ENCODE results near the gene CANT1. TPM values are rescaled to one million over a fixed set of nuclear protein-coding genes. Genes with fewer than 3 reads are reported as not detected.

The CANT1 gene
- total and polyA plus RNA-seq, 2 of the 13 experiments (the other 11 are each of a cell fraction or from before 2014, with no cell fraction given), result 34.1 to 42.1 TPM

DNA sequence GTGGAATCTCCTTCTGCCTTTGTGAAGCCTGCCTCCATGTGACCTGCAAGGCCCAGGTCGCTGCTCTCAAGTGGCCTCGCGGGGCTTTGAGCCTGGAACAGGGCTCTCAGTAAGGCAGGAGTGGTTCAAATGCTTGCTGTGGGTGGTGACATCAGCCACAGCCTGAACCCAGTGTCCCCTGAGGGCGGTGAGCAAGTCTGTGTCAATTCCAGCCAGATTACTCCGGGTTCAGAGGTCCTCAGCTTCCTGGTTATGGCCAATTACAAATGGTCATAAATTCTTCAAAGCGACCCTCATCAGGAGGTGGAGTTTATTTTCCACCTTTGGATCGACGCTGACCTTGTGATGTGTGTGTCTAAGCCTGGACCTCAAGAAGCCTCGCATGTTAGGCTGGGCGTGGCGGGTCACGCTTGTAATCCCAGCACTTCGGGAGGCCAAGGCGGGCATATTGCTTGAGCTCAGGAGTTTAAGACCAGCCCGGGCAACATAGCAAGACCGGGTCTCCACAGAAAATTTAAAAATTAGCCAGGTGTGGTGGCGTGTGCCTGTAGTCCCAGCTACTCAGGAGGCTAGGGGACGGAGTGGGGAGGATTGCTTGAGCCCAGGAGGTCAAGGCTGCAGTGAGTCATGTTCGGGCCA, 47.1 kb downstream of the CANT1 start (continued):
- TF ChIP-seq, protein P1, sequence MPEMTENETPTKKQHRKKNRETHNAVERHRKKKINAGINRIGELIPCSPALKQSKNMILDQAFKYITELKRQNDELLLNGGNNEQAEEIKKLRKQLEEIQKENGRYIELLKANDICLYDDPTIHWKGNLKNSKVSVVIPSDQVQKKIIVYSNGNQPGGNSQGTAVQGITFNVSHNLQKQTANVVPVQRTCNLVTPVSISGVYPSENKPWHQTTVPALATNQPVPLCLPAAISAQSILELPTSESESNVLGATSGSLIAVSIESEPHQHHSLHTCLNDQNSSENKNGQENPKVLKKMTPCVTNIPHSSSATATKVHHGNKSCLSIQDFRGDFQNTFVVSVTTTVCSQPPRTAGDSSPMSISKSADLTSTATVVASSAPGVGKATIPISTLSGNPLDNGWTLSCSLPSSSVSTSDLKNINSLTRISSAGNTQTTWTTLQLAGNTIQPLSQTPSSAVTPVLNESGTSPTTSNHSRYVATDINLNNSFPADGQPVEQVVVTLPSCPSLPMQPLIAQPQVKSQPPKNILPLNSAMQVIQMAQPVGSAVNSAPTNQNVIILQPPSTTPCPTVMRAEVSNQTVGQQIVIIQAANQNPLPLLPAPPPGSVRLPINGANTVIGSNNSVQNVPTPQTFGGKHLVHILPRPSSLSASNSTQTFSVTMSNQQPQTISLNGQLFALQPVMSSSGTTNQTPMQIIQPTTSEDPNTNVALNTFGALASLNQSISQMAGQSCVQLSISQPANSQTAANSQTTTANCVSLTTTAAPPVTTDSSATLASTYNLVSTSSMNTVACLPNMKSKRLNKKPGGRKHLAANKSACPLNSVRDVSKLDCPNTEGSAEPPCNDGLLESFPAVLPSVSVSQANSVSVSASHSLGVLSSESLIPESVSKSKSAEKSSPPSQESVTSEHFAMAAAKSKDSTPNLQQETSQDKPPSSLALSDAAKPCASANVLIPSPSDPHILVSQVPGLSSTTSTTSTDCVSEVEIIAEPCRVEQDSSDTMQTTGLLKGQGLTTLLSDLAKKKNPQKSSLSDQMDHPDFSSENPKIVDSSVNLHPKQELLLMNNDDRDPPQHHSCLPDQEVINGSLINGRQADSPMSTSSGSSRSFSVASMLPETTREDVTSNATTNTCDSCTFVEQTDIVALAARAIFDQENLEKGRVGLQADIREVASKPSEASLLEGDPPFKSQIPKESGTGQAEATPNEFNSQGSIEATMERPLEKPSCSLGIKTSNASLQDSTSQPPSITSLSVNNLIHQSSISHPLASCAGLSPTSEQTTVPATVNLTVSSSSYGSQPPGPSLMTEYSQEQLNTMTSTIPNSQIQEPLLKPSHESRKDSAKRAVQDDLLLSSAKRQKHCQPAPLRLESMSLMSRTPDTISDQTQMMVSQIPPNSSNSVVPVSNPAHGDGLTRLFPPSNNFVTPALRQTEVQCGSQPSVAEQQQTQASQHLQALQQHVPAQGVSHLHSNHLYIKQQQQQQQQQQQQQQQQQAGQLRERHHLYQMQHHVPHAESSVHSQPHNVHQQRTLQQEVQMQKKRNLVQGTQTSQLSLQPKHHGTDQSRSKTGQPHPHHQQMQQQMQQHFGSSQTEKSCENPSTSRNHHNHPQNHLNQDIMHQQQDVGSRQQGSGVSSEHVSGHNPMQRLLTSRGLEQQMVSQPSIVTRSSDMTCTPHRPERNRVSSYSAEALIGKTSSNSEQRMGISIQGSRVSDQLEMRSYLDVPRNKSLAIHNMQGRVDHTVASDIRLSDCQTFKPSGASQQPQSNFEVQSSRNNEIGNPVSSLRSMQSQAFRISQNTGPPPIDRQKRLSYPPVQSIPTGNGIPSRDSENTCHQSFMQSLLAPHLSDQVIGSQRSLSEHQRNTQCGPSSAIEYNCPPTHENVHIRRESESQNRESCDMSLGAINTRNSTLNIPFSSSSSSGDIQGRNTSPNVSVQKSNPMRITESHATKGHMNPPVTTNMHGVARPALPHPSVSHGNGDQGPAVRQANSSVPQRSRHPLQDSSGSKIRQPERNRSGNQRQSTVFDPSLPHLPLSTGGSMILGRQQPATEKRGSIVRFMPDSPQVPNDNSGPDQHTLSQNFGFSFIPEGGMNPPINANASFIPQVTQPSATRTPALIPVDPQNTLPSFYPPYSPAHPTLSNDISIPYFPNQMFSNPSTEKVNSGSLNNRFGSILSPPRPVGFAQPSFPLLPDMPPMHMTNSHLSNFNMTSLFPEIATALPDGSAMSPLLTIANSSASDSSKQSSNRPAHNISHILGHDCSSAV (CRISPR knock-in tag; IDR thresholded peaks at IDR 0.05; ENCODE audit: borderline replicate concordance), result no peak
- TF ChIP-seq, protein P2, sequence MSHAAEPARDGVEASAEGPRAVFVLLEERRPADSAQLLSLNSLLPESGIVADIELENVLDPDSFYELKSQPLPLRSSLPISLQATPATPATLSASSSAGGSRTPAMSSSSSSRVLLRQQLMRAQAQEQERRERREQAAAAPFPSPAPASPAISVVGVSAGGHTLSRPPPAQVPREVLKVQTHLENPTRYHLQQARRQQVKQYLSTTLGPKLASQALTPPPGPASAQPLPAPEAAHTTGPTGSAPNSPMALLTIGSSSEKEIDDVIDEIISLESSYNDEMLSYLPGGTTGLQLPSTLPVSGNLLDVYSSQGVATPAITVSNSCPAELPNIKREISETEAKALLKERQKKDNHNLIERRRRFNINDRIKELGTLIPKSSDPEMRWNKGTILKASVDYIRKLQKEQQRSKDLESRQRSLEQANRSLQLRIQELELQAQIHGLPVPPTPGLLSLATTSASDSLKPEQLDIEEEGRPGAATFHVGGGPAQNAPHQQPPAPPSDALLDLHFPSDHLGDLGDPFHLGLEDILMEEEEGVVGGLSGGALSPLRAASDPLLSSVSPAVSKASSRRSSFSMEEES (CRISPR knock-in tag; IDR thresholded peaks at IDR 0.05), result peak; percentile 82
- no peak for TF ChIP-seq ZNF569 (CRISPR knock-in tag; IDR thresholded peaks at IDR 0.05; ENCODE audit: borderline replicate concordance)
- TF ChIP-seq ZNF883 (CRISPR knock-in tag; IDR thresholded peaks at IDR 0.05; ENCODE audit: not compliant biosample characterization), result peak; percentile 38
- TF ChIP-seq KDM6A (CRISPR knock-in tag; IDR thresholded peaks at IDR 0.05; ENCODE audit: low read depth), result peak; percentile 79
- peak; percentile 96 for TF ChIP-seq ZNF343 (CRISPR knock-in tag; IDR thresholded peaks at IDR 0.05)
- TF ChIP-seq, protein P3, sequence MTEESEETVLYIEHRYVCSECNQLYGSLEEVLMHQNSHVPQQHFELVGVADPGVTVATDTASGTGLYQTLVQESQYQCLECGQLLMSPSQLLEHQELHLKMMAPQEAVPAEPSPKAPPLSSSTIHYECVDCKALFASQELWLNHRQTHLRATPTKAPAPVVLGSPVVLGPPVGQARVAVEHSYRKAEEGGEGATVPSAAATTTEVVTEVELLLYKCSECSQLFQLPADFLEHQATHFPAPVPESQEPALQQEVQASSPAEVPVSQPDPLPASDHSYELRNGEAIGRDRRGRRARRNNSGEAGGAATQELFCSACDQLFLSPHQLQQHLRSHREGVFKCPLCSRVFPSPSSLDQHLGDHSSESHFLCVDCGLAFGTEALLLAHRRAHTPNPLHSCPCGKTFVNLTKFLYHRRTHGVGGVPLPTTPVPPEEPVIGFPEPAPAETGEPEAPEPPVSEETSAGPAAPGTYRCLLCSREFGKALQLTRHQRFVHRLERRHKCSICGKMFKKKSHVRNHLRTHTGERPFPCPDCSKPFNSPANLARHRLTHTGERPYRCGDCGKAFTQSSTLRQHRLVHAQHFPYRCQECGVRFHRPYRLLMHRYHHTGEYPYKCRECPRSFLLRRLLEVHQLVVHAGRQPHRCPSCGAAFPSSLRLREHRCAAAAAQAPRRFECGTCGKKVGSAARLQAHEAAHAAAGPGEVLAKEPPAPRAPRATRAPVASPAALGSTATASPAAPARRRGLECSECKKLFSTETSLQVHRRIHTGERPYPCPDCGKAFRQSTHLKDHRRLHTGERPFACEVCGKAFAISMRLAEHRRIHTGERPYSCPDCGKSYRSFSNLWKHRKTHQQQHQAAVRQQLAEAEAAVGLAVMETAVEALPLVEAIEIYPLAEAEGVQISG (CRISPR knock-in tag; IDR thresholded peaks at IDR 0.05), result peak; percentile 66
- peak; percentile 82; the same call in 1 of the 2 replicates for TF ChIP-seq CHD4 (IDR thresholded peaks at IDR 0.05; ENCODE audit: borderline replicate concordance, low read length)
- peak; percentile 92 for TF ChIP-seq ESRRA (CRISPR knock-in tag; IDR thresholded peaks at IDR 0.05; ENCODE audit: low read depth)
- TF ChIP-seq RBAK (CRISPR knock-in tag; IDR thresholded peaks at IDR 0.05), result peak; percentile 73
- TF ChIP-seq, protein P4, sequence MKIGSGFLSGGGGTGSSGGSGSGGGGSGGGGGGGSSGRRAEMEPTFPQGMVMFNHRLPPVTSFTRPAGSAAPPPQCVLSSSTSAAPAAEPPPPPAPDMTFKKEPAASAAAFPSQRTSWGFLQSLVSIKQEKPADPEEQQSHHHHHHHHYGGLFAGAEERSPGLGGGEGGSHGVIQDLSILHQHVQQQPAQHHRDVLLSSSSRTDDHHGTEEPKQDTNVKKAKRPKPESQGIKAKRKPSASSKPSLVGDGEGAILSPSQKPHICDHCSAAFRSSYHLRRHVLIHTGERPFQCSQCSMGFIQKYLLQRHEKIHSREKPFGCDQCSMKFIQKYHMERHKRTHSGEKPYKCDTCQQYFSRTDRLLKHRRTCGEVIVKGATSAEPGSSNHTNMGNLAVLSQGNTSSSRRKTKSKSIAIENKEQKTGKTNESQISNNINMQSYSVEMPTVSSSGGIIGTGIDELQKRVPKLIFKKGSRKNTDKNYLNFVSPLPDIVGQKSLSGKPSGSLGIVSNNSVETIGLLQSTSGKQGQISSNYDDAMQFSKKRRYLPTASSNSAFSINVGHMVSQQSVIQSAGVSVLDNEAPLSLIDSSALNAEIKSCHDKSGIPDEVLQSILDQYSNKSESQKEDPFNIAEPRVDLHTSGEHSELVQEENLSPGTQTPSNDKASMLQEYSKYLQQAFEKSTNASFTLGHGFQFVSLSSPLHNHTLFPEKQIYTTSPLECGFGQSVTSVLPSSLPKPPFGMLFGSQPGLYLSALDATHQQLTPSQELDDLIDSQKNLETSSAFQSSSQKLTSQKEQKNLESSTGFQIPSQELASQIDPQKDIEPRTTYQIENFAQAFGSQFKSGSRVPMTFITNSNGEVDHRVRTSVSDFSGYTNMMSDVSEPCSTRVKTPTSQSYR (CRISPR knock-in tag; IDR thresholded peaks at IDR 0.05; ENCODE audit: borderline replicate concordance), result peak; percentile 6; the same call in 1 of the 2 replicates
